Measurements from ENCODE around the gene BMI1. TPM values are rescaled to one million over a fixed set of nuclear protein-coding genes. Genes with fewer than 3 reads are reported as not detected.

BMI1 gene
- total RNA-seq, 1 experiment from 2014 or later: 6.8 TPM

GRCh38 chr10:22366771-22367170 is 45.9 kb downstream of the BMI1 start:
- Histone ChIP-seq H2AK5ac (ENCODE audit: insufficient read length, low read length) (no peak overlapping the region), H4K5ac (ENCODE audit: insufficient read length, low read depth, low read length) (no peak overlapping the region), H3K4me2 (ENCODE audit: insufficient read depth, insufficient read length, low read length) (no peak overlapping the region), H3K23ac (ENCODE audit: insufficient read length, low read depth, low read length) (no peak overlapping the region), H4K8ac (replicated peaks; ENCODE audit: insufficient read length, low read depth, low read length) (no peak overlapping the region), H3K56ac (ENCODE audit: insufficient read length, low read depth, low read length) (no peak overlapping the region), H3K79me2 (ENCODE audit: insufficient read depth, low read length) (no peaks in the 10 kb centered on the region), H3K4ac (ENCODE audit: low read depth, low read length) (no peak overlapping the region), H3K27ac (ENCODE audit: insufficient read length, low read depth, low read length) (no peak overlapping the region), H3K14ac (ENCODE audit: insufficient read depth, low read length) (no peak overlapping the region), H4K20me1 (ENCODE audit: control insufficient read depth, insufficient read depth, insufficient read length) (no peaks in the 10 kb centered on the region), H2AFZ (ENCODE audit: low read length) (no peak overlapping the region), H3K9me3 (ENCODE audit: control insufficient read depth, low read depth, low read length) (no peaks in the 10 kb centered on the region), H2BK20ac (ENCODE audit: low read depth, low read length, poor library complexity, severe bottlenecking) (no peak overlapping the region), H2BK12ac (ENCODE audit: insufficient read length, low read depth, low read length) (no peak overlapping the region), H3K23me2 (ENCODE audit: insufficient read length, low read depth, low read length, poor library complexity, severe bottlenecking) (no peaks in the 10 kb centered on the region), H3K18ac (ENCODE audit: insufficient read length, low read depth, low read length) (no peak overlapping the region), H2BK120ac (ENCODE audit: low read depth, low read length, poor library complexity, severe bottlenecking) (no peak overlapping the region), H3K9ac (ENCODE audit: extremely low read depth, insufficient read length, low read length) (no peak overlapping the region), H3T11ph (ENCODE audit: low read length) (no peak overlapping the region), H2BK15ac (ENCODE audit: low read depth, low read length) (no peak overlapping the region), H3K79me1 (ENCODE audit: insufficient read depth, low read depth, low read length, poor library complexity, severe bottlenecking) (no peaks in the 10 kb centered on the region), H3K4me1 (ENCODE audit: insufficient read depth, low read length) (no peaks in the 10 kb centered on the region), H4K91ac (ENCODE audit: insufficient read length, low read depth, low read length) (no peak overlapping the region), H2BK5ac (ENCODE audit: insufficient read length, low read length) (no peak overlapping the region), H3K27me3 (ENCODE audit: insufficient read depth, low read length) (no peaks in the 10 kb centered on the region)
- WGBS (ENCODE audit: extremely low coverage, insufficient read length, low lambda C conversion rate): no CpG with 5 or more reads among the region's 2 CpGs
- no peak for DNase-seq
- no peaks in the 10 kb centered on the region for H3K36me3 Mint-ChIP-seq (ENCODE audit: insufficient read depth in 1 of 3, low read depth in 3 of 3)
- no peaks in the 10 kb centered on the region; the same call in 1 of the 2 replicates for H3K27me3 Mint-ChIP-seq (ENCODE audit: low read depth)
- no peak overlapping the region for H3K4me3 Mint-ChIP-seq
- no peak for TF ChIP-seq CTCF (conservative IDR thresholded peaks at IDR 0.05)
- no peak overlapping the region for H3K27ac Mint-ChIP-seq
- H3K9me3 Mint-ChIP-seq: no peaks in the 10 kb centered on the region
- no peaks in the 10 kb centered on the region for H3K4me1 Mint-ChIP-seq
